PC-9 (cell line): ENCODE results near the gene BUD31. TPM values are rescaled to one million over a fixed set of nuclear protein-coding genes. Genes with fewer than 3 reads are reported as not detected.
"Not testable (repeated sequence)": the region's sequence is repeated elsewhere in the genome, so short reads cannot be mapped to it uniquely, and the experiment has no call there.

Experiments used
- BruUV-seq: library from RNA; stranded (reverse); fragments of 400-500 nt; replicated peaks from 2 replicates; lab custom pipeline; 2021; lab: Mats Ljungman, UMichigan
- CTCF ChIA-PET: fragments of 300-600 bp; sonication (Branson Sonifier 250); formaldehyde crosslinking; loops from one replicate; lab custom pipeline; 2022; ENCODE audit warnings: antibody characterized with exemption; lab: Charles Lee
- POLR2A ChIA-PET: fragments of 300-600 bp; sonication (Branson Sonifier 250); formaldehyde crosslinking; loops from one replicate; lab custom pipeline; 2022; ENCODE audit warnings: antibody characterized with exemption; ENCODE audit not compliant: unreplicated experiment; lab: Charles Lee
- DNase-seq, 2 experiments: peaks; one replicate each; pipeline versions ENCODE4 v3.0.0 to v3.0.0-alpha.2; 2015 to 2022; ENCODE audit warnings: mixed read lengths in 1 of 2
- H2AFZ ChIP-seq: fragments of 200-600 bp; sonication (generic); 2 replicates; pipeline ENCODE4 v1.8.1; 2017; ENCODE audit warnings: antibody characterized with exemption
- H3F3A ChIP-seq: fragments of 200-600 bp; sonication (generic); 2 replicates; pipeline ENCODE4 v1.8.1; 2017; ENCODE audit warnings: antibody characterized with exemption, mild to moderate bottlenecking, low read depth; ENCODE audit not compliant: insufficient read depth
- H3K27ac ChIP-seq: fragments of 200-600 bp; sonication (generic); 2 replicates; pipeline ENCODE4 v1.6.1; 2016; ENCODE audit warnings: mixed run types
- H3K27me3 ChIP-seq: fragments of 200-600 bp; sonication (generic); 2 replicates; pipeline ENCODE4 v1.6.1; 2016; ENCODE audit warnings: low read depth, mixed run types; ENCODE audit not compliant: insufficient read depth
- H3K36me3 ChIP-seq: fragments of 200-600 bp; sonication (generic); 2 replicates; pipeline ENCODE4 v1.6.1; 2016; ENCODE audit warnings: low read depth, mixed run types
- H3K4me1 ChIP-seq: fragments of 200-600 bp; sonication (generic); replicated peaks from 2 replicates; pipeline ENCODE4 v1.6.1; 2016; ENCODE audit warnings: mixed run types; ENCODE audit not compliant: insufficient read depth
- H3K4me2 ChIP-seq: fragments of 200-600 bp; sonication (generic); 2 replicates; pipeline ENCODE4 v1.6.1; 2017; ENCODE audit warnings: mixed run types
- H3K4me3 ChIP-seq: fragments of 200-600 bp; sonication (generic); 2 replicates; pipeline ENCODE4 v1.6.1; 2016; ENCODE audit warnings: mixed run types
- H3K79me2 ChIP-seq: fragments of 200-600 bp; sonication (generic); 2 replicates; pipeline ENCODE4 v1.6.1; 2017; ENCODE audit warnings: low read depth, mixed run types
- H3K9me2 ChIP-seq: fragments of 200-600 bp; sonication (generic); 2 replicates; pipeline ENCODE4 v1.8.1; 2017; ENCODE audit warnings: mild to moderate bottlenecking; ENCODE audit not compliant: insufficient read depth
- H3K9me3 ChIP-seq: fragments of 200-600 bp; sonication (generic); 2 replicates; pipeline ENCODE4 v1.8.1; 2016; ENCODE audit warnings: low read depth; ENCODE audit not compliant: insufficient read depth
- H4K20me1 ChIP-seq: fragments of 200-600 bp; sonication (generic); 2 replicates; pipeline ENCODE4 v1.8.1; 2017; ENCODE audit not compliant: insufficient read depth
- CTCF ChIP-seq: fragments of 200-600 bp; sonication (generic); conservative IDR thresholded peaks from 2 replicates; pipeline ENCODE4 v1.6.1; 2017; ENCODE audit warnings: mixed run types, antibody characterized with exemption, mild to moderate bottlenecking, moderate library complexity
- EZH2 ChIP-seq: fragments of 200-600 bp; sonication (generic); IDR thresholded peaks from 2 replicates; pipeline ENCODE4 v1.8.0; 2017; ENCODE audit warnings: antibody characterized with exemption, low read depth
- intact Hi-C: fragments of 100-400 bp; cut with micrococcal nuclease; formaldehyde crosslinking; loops from one replicate; pipeline ENCODE4 v1.10.0; 2022; ENCODE audit not compliant: unreplicated experiment
- total RNA-seq: library from RNA; stranded (reverse); gene quantifications from 2 replicates; pipeline ENCODE4 v1.2.3, GENCODE V29; 2021

BUD31 gene
- total RNA-seq, 1 experiment from 2014 or later = 167 TPM

GRCh38 chr7:99386584-99387238 lies 22.1 kb upstream of the BUD31 start:
- H3K36me3 ChIP-seq = no peaks in the 10 kb centered on the region; the same call in 1 of the 2 replicates
- intact Hi-C loops = loop anchor here (1.0 kb wide), 1 partner anchor 21 kb away; no protein-coding TSS in a partner anchor
- no peaks in the 10 kb centered on the region for H3K4me1 ChIP-seq
- no peak overlapping the region for H2AFZ ChIP-seq
- no peaks in the 10 kb centered on the region for H3K9me2 ChIP-seq
- H3K4me2 ChIP-seq = no peak overlapping the region
- peaks cover 5% of the 10 kb centered on the region; the same call in 1 of the 2 replicates for H3F3A ChIP-seq
- no peak overlapping the region for H3K4me3 ChIP-seq
- H3K27me3 ChIP-seq = no peaks in the 10 kb centered on the region
- ChIA-PET CTCF (interaction anchor here (0.6 kb wide), 1 partner anchor 22 kb away, joined by 3 read pairs; no protein-coding TSS in a partner anchor), POLR2A (no interaction called here)
- H3K27ac ChIP-seq = no peak overlapping the region
- TF ChIP-seq CTCF (no peak), EZH2 (no peak)
- no peaks in the 10 kb centered on the region for H3K9me3 ChIP-seq
- no peak for DNase-seq
- peaks cover 14% of the 10 kb centered on the region for H4K20me1 ChIP-seq
- BruUV-seq = no TSS peak
- H3K79me2 ChIP-seq = 0 out of 2 replicates have a peak, but pooled peaks cover 4% of the 10 kb centered on the region

- H3K27ac ChIP-seq, H3K9me2 ChIP-seq, POLR2A ChIA-PET, H3K9me3 ChIP-seq, H2AFZ ChIP-seq, CTCF ChIA-PET, H3K27me3 ChIP-seq, H3K79me2 ChIP-seq, H3K4me3 ChIP-seq, BruUV-seq, H3K36me3 ChIP-seq, DNase-seq, H3F3A ChIP-seq, H3K4me1 ChIP-seq, H3K4me2 ChIP-seq: not testable (repeated sequence)
- intact Hi-C loops = loop anchor here (1.0 kb wide), 1 partner anchor 22 kb away; no protein-coding TSS in a partner anchor
- H4K20me1 ChIP-seq = peaks cover 14% of the 10 kb centered on the region
Observed at GRCh38 chr7:99387239-99387635, 21.5 kb upstream of the BUD31 start.

GRCh38 chr7:99387912-99388311 lies 20.9 kb upstream of the BUD31 start:
- no peaks in the 10 kb centered on the region; the same call in 1 of the 2 replicates for H3K36me3 ChIP-seq
- BruUV-seq = no TSS peak
- no peaks in the 10 kb centered on the region for H3K9me3 ChIP-seq
- no peak for DNase-seq
- TF ChIP-seq EZH2 (no peak), CTCF (no peak)
- intact Hi-C loops = loop anchor here (1.0 kb wide), 1 partner anchor 23 kb away; no protein-coding TSS in a partner anchor
- no peaks in the 10 kb centered on the region for H3K9me2 ChIP-seq
- H3K4me3 ChIP-seq = no peak overlapping the region
- H3F3A ChIP-seq = peaks cover 6% of the 10 kb centered on the region; the same call in 1 of the 2 replicates
- peaks cover 13% of the 10 kb centered on the region for H4K20me1 ChIP-seq
- POLR2A ChIA-PET = interaction anchor here (0.6 kb wide), 1 partner anchor 676 kb away, joined by 7 read pairs; no protein-coding TSS in a partner anchor
- CTCF ChIA-PET = no interaction called here
- no peak overlapping the region for H3K4me2 ChIP-seq
- H2AFZ ChIP-seq = no peak overlapping the region
- 0 out of 2 replicates have a peak, but pooled peaks cover 4% of the 10 kb centered on the region for H3K79me2 ChIP-seq
- H3K27ac ChIP-seq = no peak overlapping the region
- H3K27me3 ChIP-seq = no peaks in the 10 kb centered on the region
- no peaks in the 10 kb centered on the region for H3K4me1 ChIP-seq
